ENCODE measurements around the gene REC114. TPM values are rescaled to one million over a fixed set of nuclear protein-coding genes. Genes with fewer than 3 reads are reported as not detected.

The REC114 gene
- total and polyA plus RNA-seq, 9 of the 15 experiments (the other 6 are each of a cell fraction or from before 2014, with no cell fraction given) = 0.07 to 0.24 TPM; not detected in 7

- H3K9me3 ChIP-seq (replicated peaks; ENCODE audit: control insufficient read depth, insufficient read depth, low read depth, low read length) = no peaks in the 10 kb centered on the region
- no peaks in the 10 kb centered on the region for H3K9me1 ChIP-seq (ENCODE audit: control insufficient read depth, insufficient read depth, low read length)
- WGBS (ENCODE audit: insufficient coverage, low coverage, missing lambda C conversion rate) = 0% methylated on average over 2 of the region's 2 CpGs
- TF ChIP-seq ZNF717 (CRISPR knock-in tag; IDR thresholded peaks at IDR 0.05) (no peak), JUNB (CRISPR knock-in tag; conservative IDR thresholded peaks at IDR 0.05) (no peak), ZNF277 (CRISPR knock-in tag; IDR thresholded peaks at IDR 0.05; ENCODE audit: borderline replicate concordance) (no peak), ZNF644 (tag; IDR thresholded peaks at IDR 0.05; ENCODE audit: low read depth) (no peak), ZNF57 (CRISPR knock-in tag; IDR thresholded peaks at IDR 0.05) (no peak), LARP7 (IDR thresholded peaks at IDR 0.05) (no peak), RAD21 (CRISPR knock-in tag; conservative IDR thresholded peaks at IDR 0.05 in 1 of 2, IDR thresholded peaks at IDR 0.05 in 1 of 2) (no peak), CTCF (IDR thresholded peaks at IDR 0.05 in 2 of 3, conservative IDR thresholded peaks at IDR 0.05 in 1 of 3; ENCODE audit: insufficient read depth in 2 of 3, low read depth in 1 of 3, low read length in 3 of 3) (peak; percentile 29 to 49 (median 32); a peak in 5 of 6 replicates)
- H2AFZ ChIP-seq (ENCODE audit: low read depth, low read length) = no peak overlapping the region
- H3K27me3 ChIP-seq (ENCODE audit: control insufficient read depth in 2 of 2, insufficient read depth in 2 of 2, low read length in 2 of 2) = peaks cover under 1 to 4% of the 10 kb centered on the region in 2 experiments; a peak in 1 of 5 replicates
- no peak overlapping the region for H3K9ac ChIP-seq (ENCODE audit: insufficient read depth in 1 of 2, low read depth in 2 of 2, low read length in 2 of 2)
- H3K79me2 ChIP-seq (ENCODE audit: control insufficient read depth, insufficient read depth, low read length) = no peaks in the 10 kb centered on the region
- intact Hi-C loops (cut with micrococcal nuclease) (no loop called here), in situ Hi-C loops (cut with MboI) (no loop called here)
- H3K4me3 ChIP-seq = no peak overlapping the region
- H3K36me3 ChIP-seq (ENCODE audit: control insufficient read depth, insufficient read depth, low read length) = no peaks in the 10 kb centered on the region
- no peak overlapping the region for H3K4me2 ChIP-seq (ENCODE audit: insufficient read depth, low read length)
- ChIA-PET POLR2A (interaction anchor here (0.5 to 1.4 kb wide), 4 partner anchors 12 to 997 kb away, joined by 3 to 6 read pairs (median 4); partner anchors contain the start of gene UBL7), CTCF (ENCODE audit: low intra/inter-chr PET ratio) (no interaction called here)
- H4K20me1 ChIP-seq (replicated peaks; ENCODE audit: control insufficient read depth, insufficient read depth, low read length) = no peaks in the 10 kb centered on the region; the same call in 1 of the 2 replicates
- ATAC-seq (peak; percentile 79), DNase-seq (ENCODE audit: extremely low read depth in 1 of 4, low spot score in 3 of 4) (peak in 3 of 4 experiments; percentile 12 to 33 (median 22)), FAIRE-seq (peak; percentile 75)
- H3K27ac ChIP-seq (ENCODE audit: extremely low read depth, low read depth, low read length) = no peak overlapping the region
- no peaks in the 10 kb centered on the region for H3K4me1 ChIP-seq (replicated peaks in 1 of 2; ENCODE audit: control insufficient read depth in 2 of 2, insufficient read depth in 2 of 2, low read length in 2 of 2)
- no TSS peak for BruUV-seq (replicated peaks)
These were observed 21.6 kb downstream of the REC114 start for GRCh38 chr15:73464602-73465001.

All from K562 (cell line).